ENCODE measurements around the gene SYVN1. TPM values are rescaled to one million over a fixed set of nuclear protein-coding genes. Genes with fewer than 3 reads are reported as not detected.

SYVN1 gene
- total RNA-seq, 6 experiments from 2014 or later = 39.9 to 46.9 (median 42.9) TPM

GRCh38 chr11:65157336-65157735, 23.0 kb upstream of the SYVN1 start:
- Mint-ChIP-seq H3K4me1 (ENCODE audit: low read depth) (peaks cover 10% of the 10 kb centered on the region), H3K4me3 (no peak overlapping the region), H3K27ac (no peak overlapping the region), H3K9me3 (no peaks in the 10 kb centered on the region), H3K27me3 (ENCODE audit: insufficient read depth) (peaks cover 3% of the 10 kb centered on the region), H3K36me3 (ENCODE audit: low read depth) (no peaks in the 10 kb centered on the region)
- TF ChIP-seq CTCF (IDR thresholded peaks at IDR 0.05) = no peak
- no peak for DNase-seq

- no peaks in the 10 kb centered on the region for H3K36me3 Mint-ChIP-seq (ENCODE audit: low read depth)
- no peak overlapping the region for H3K27ac Mint-ChIP-seq
These were observed 22.6 kb upstream of the SYVN1 start for GRCh38 chr11:65156926-65157325.

GRCh38 chr11:65156256-65156655, 21.9 kb upstream of the SYVN1 start:
- no peaks in the 10 kb centered on the region for H3K36me3 Mint-ChIP-seq (ENCODE audit: low read depth)
- no peak overlapping the region for H3K27ac Mint-ChIP-seq
- H3K9me3 Mint-ChIP-seq = no peaks in the 10 kb centered on the region
- H3K4me1 Mint-ChIP-seq (ENCODE audit: low read depth) = peaks cover 18% of the 10 kb centered on the region
- H3K4me3 Mint-ChIP-seq = no peak overlapping the region
- no peak for TF ChIP-seq CTCF (IDR thresholded peaks at IDR 0.05)
- H3K27me3 Mint-ChIP-seq (ENCODE audit: insufficient read depth) = peaks cover 9% of the 10 kb centered on the region
- DNase-seq = no peak

More at GRCh38 chr11:65156926-65157325, 22.6 kb upstream of the SYVN1 start:
- DNase-seq = no peak
- peaks cover 14% of the 10 kb centered on the region for H3K4me1 Mint-ChIP-seq (ENCODE audit: low read depth)
- no peak for TF ChIP-seq CTCF (IDR thresholded peaks at IDR 0.05)
- H3K4me3 Mint-ChIP-seq = no peak overlapping the region
- H3K27me3 Mint-ChIP-seq (ENCODE audit: insufficient read depth) = peaks cover 6% of the 10 kb centered on the region
- H3K9me3 Mint-ChIP-seq = no peaks in the 10 kb centered on the region

DNA sequence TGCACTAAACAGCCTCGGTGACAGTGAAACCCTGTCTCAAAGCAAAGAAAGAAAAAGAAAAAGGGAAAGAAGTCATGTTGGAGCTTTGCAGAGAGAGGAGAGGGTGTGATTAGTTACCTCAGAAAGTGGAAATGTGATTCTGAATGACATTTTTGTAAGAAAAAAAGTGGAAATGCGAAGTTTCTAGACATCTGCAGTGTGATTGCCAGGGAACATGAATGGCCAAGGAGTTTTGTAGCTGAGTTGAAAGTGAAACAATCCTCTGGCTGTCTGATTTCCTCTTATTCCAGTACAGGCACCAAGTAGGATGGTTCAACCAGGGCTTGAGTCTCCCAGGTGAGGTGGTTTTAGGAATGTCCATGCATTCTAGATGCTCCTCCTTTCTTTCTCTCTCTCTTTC, 17.8 kb upstream of the SYVN1 start:
- Mint-ChIP-seq H3K27me3 (ENCODE audit: insufficient read depth) (peaks cover 5% of the 10 kb centered on the region), H3K27ac (no peak overlapping the region)
- TF ChIP-seq CTCF (IDR thresholded peaks at IDR 0.05) = no peak

GRCh38 chr11:65151331-65151899, 17.1 kb upstream of the SYVN1 start:
- H3K27me3 Mint-ChIP-seq (ENCODE audit: insufficient read depth) = peaks cover 8% of the 10 kb centered on the region
- H3K9me3 Mint-ChIP-seq = no peaks in the 10 kb centered on the region
- H3K4me1 Mint-ChIP-seq (ENCODE audit: low read depth) = peaks cover 36% of the 10 kb centered on the region
- no peak for TF ChIP-seq CTCF (IDR thresholded peaks at IDR 0.05)
- no peak overlapping the region for H3K27ac Mint-ChIP-seq
- DNase-seq = no peak
- H3K4me3 Mint-ChIP-seq = no peak overlapping the region
- no peaks in the 10 kb centered on the region for H3K36me3 Mint-ChIP-seq (ENCODE audit: low read depth)

More for the DNA sequence above, 17.8 kb upstream of the SYVN1 start:
- Mint-ChIP-seq H3K36me3 (ENCODE audit: low read depth) (no peaks in the 10 kb centered on the region), H3K9me3 (no peaks in the 10 kb centered on the region), H3K4me3 (peak overlapping the region; percentile 5; the same call in 1 of the 2 replicates), H3K4me1 (ENCODE audit: low read depth) (peaks cover 36% of the 10 kb centered on the region)
- no peak for DNase-seq
